ENCODE data around the gene MOB1A.
A peak's percentile ranks its signal among the peaks of the same experiment; 100 is the strongest.
"Not testable (repeated sequence)": the region's sequence is repeated elsewhere in the genome, so short reads cannot be mapped to it uniquely, and the experiment has no call there.

The MOB1A gene

DNA sequence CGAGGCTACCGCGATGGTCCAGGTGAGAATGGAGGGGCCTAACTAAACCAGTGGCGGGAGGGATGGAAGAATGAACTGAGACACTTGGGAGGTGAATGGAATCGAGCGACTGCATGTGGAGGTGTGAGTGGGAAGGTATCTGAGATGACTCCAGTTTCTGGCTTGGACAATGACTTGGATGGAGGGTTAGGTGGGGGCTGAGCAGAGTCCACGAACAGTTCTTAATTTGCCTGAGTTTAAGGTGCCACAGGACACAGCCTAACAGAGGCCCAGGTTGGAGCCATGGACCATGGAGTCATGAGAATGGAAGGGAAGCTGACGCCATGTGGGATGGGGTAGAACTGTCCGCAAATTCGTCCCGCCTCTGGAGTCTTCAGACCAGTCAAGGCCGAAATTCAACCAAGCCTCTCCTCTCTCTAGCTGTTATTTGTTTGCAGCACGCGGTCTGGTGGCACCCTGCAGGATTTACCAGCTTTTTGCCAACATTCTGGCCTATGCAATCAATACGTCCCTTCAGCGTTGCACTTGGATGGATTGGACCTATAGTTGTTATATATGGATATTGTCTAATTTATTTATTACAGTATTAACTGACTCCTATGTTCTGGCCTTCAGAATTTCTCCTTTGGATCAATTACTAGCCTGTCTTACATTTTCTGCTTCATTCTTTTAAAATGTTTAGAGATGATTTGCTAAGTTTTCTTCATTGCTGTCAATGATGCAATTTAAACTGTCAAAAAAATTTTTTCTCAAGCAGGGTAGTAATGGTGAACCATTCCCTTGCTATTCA lies 30.0 kb downstream of the MOB1A start:
- no peak for DNase-seq (ENCODE audit: low spot score)

DNA sequence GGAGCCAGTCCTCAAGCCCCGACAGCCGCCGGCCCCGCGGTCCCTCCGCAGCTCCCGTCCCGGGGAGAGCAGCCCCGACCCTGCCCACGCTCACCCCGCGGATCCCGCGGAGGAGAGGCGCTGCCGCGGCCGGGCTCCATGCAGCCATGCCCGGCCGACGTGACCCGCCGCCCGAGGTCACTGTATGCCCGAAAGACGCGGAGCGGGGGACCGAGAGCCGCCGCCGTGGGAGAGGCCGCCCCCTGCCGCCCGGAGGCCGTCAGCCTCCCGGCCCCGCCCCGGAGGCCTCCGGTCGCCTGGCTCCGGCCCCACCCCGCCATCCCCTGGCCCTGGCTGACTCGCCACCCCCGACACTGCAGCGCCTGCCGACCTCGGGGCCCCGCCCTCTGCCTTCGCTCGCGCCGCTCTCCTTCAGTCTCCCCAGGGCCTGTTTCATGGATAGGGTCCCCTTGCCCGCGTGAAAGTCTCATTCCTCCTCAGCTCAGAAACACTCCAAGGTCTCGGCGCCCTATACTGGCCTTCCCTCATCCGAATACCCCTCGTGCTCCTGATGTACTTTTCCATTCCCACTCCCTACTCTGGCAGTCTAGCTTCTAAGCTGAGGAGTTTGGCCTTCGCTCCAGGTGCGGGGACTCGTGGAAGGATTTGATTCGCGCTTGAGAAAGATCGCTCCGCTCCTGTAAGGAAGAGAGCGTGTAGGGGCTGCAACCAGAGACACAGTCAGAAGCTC lies 30.8 kb downstream of the MOB1A start, which contains the start of gene BOLA3:
Gene BOLA3, minus strand, starts transcription at position 186 of the 730 bp plus-strand sequence. Its CDS starts 38 bp downstream, at position 148.
- DNase-seq (ENCODE audit: low spot score) = peak; percentile 84

DNA sequence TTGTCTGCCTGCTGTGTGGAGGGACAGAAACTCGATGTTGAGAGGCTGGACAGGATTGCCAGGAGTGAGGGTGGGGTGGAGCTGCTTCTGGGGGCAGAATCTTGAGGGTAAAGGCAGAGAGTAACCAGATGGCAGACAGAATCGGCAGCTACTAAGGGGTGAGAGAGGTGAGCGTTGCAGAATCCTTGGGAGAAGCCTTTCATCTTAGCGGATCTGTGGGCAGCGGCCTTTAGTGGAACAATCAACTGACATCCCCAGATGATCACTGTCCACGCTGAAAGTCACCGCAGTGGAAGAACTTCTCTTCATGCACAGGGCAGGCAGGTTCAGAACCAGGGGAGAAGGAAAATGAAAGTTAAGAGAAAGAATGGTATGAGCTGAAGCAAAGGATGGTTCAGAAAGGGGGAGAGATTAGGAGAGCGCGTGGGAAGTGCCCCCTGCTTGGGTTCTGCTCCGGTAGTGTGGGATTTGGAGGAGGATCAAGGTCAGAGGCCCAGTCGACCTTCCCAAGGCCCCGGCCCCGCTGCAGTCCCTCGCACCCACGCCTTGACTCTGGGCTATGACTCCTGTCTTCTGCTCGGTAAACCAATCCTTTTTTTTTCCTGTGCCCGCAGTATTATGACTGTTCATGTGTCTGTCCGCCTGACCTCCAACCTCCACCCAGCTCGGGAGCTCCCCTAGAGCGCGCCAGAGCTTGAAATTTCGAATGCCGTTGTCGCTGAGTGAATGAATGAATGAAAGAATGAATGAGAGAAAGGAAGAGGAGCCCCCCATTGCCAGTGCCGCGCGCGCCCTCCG lies 31.6 kb downstream of the MOB1A start:
- DNase-seq (ENCODE audit: low spot score) = no peak

DNA sequence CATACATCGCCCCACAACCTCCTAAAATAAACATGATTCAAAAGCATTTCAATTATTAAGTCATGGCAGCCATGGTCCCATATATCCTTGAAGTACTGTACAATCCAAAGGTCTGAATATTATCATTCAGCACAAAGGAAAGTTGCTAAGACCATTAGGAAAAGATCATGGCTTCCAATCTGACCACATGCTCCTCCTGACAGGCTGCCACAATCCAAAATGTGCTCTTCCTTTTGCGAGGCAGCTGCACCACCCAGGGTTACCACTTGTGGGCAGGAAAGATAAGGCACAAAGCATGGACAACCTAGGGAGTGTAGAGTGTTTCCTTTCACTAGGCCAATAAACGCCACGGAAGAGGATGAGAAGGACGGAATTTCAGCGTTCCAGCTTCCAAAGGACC lies 36.3 kb downstream of the MOB1A start:
- no peak for DNase-seq (ENCODE audit: low spot score)

DNA sequence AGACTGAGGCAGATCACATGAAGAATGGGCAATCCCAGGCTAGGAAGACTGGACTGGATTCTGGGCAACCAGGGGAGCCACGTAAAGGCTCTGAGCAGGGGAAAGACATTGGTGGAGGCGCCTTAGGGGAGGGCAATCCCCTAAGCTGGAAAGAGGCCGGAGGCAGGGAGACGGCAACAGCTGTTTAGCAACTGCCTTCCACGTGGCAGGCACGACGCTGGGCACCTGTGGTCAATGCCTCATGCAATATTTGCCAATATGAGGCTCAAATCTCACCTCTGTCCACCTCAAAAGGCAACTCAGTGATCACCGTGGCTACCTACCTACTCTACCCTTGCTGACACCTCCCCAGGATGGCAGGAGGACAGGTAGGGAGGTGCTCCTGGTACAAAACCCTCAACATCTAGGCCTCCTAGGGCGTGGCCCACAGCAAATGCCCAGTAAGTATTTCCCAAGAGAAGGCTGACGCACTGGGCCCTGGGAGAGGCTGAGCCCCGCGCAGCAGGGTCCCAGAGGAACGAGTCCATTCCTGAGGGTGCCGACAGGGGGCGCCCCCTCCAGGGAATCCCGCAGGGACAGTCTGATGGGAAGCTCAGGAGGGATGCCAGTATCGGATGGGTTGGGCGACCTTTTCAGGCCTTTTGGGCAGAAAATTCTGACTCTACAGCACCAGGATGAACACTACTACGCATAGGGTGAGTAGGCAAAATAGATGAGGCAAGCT lies 39.9 kb downstream of the MOB1A start:
- DNase-seq (ENCODE audit: low spot score) = no peak

DNA sequence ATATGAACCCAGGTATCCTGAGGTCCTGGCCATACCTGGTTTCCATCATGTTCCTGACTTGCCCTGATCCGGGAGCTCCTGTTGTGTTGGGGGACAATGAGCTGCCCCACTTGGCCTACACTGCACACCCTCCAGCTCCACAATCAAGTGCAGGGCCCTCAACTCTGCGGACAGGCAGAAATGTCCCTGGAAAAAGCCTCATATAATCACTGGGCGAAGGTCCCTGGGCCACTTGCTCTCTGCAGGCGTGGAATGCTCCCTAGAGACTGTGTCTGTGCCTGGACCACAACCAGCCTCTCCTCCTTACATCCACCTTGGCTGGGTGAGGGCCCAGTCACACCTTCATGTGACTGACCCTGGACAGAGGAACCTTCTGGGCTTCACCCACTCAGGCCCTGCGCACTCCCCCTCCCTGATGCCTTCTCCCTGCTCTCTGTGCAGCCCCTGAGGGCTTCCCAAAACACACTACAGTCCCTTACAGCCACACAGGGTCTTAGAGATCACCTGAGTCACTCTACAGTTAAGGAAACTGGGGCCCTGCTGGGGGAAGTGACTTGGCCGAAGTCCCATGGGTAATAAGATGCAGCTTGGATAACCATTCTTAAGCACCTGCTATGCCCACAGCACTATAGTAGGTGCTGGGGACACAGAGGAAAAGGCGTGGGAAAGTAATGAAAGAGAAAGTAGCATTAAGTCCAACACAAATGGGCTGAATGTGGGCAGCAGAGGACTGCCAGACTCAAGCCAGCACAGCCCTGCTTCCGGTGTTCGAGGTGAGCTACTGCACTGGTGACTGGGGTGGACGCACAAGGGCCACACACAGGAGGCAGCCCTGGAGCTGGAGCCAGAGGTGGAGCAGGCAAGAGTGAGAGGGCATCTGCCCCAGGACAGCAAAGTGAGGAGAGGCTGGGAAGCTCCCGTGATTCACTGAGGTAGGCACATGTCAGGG lies 40.8 kb downstream of the MOB1A start:
- DNase-seq (ENCODE audit: low spot score) = no peak

DNA sequence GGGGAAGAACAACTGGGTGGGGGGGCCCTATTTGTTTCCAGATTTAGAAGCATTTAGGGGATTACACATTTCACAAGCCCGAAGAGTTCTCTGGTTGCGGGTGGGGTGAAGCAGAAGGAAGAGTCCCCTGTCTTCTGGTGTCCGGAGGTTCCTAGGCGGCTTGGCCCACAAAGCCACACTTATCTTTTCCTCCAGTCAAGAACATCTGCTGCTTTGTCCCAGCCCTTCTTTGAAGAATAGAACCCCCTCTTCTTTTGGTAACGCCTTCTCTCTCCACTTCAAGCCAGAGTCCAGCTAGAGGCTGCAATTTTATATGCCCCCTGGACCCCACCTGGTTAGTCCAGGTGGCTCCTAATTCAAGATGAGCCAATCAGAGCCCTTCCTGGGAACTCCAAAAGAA lies 46.8 kb downstream of the MOB1A start:
- DNase-seq (ENCODE audit: low spot score) = no peak

DNA sequence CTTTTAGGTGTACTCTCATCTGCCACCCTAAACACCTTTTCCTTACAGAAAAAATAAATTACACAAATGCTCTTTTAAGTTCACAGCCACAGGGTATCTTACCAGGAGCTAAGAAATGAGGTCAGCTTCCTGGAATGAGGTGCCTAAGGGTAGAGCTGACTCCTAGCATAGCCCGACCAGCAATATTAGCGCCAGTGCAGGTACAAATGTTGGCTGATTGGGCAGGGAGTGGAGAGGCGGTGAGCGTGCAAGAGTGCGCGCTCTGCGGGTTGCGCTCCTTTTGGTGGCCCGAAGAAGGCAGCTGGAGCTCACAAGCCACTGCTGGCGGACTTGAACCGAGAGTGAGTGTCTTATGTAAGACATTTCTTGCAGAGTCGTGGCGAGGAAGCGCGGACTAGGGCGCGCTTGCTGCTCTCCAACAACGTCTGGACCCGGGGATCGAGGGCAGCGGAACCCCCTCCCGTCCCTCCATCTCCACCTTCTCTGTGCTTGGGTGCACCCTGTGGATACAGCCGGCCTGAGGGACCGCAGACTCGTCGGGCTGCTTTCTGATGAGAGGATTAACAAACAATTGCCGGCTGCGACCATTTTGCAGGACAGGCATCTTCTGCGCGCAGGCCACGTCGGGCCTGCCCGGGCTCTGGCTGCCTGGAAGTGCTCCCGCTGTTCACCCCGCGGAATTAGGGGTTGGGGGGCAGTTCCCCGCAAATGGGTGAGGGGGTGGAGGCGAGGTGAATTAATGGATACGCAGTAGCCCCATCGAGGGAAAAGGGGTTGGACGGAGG lies 48.3 kb downstream of the MOB1A start:
- DNase-seq (ENCODE audit: low spot score) = no peak

DNA sequence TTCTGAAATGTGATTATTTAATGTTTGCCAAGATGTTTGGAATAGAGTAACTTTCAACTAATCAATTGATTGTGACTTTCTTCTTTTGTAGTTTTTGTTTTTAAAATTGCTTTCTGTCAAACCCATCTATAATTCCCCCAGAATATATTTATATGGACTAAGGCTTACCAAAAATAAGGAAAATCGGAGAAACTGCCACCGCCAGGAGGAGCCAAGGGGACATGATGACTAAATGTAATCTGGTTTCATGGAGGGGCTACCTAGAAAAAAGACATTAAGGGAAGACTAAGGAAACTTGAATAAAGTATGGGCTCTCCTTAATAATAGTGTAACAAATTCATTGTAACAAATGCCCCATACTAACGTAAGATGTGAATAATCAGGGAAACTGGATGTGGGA lies 50.5 kb downstream of the MOB1A start:
- DNase-seq (ENCODE audit: low spot score) = no peak

DNA sequence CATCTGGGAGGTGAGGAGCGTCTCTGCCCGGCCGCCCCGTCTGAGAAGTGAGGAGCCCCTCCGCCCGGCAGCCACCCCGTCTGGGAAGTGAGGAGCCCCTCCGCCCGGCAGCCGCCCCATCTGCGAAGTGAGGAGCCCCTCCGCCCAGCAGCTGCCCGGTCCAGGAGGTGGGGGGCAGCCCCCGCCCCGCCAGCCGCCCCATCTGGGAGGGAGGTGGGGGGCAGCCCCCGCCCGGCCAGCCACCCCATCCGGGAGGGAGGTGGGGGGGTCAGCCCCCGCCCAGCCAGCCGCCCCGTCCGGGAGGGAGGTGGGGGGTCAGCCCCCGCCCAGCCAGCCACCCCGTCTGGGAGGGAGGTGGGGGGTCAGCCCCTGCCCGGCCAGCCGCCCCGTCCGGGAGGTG lies 54.7 kb downstream of the MOB1A start:
- DNase-seq (ENCODE audit: low spot score) = not testable (repeated sequence)

DNA sequence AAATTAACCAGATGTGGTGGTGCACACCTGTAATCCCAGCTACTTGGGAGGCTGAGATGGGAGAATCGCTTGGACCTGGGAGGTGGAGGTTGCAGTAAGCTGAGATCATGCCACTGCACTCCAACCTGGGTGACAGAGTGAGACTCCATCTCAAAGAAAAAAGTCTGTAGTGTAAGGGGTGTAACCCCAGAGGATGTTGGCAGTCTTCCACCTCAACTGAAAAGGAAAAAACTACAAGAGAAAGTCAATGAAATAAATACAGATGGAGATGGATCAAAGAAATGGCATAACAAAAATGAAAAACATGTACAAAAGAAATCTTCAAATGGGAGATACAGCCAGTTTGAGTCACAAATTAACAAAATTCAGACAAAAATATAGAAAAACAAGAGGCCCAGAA lies 56.8 kb downstream of the MOB1A start:
- not testable (repeated sequence) for DNase-seq (ENCODE audit: low spot score)

DNA sequence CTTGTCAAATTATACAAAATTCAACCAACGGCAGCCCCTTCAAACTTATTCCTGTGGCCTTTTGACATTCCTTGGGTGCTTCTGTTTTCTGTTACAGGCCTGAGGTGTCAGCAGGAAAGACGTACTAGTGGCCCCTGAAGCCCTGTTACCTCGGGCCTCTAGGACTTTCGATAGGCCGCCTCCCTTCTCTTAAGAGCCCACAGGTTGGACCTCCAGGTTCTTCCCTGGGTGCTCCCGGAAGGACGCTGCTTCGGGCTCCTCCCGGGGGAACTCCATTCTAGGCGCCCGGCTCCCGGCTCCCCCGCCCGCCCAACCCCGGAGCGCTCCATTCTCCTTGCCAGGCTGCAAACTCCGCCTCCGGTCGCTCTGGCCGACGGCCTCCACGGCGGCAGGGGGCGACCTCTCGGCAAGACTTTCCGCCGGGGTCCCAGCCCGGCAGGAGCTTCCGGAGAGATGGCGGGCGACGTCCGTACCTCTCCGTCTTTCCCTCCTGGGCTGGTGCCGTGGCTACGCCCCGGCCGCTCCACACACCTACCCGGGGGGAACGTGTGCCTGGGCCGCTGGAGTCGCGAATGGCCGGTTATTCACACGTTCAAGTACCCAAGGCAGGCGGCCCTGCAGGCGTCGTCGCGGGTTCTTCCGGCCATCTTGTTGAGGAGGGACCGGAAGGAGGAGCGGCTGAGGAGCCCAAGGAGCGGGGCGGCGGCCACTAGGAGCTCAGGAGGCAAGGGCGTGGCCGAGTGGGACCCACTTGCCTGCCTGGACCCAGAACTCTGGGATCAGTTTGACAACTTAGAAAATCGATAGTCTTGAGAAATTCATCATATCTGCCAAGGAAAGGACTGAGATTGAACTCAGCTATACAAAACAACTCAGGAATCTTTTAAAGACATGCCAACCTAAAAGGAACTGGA lies 58.5 kb downstream of the MOB1A start:
- DNase-seq (ENCODE audit: low spot score) = peak; percentile 81

DNA sequence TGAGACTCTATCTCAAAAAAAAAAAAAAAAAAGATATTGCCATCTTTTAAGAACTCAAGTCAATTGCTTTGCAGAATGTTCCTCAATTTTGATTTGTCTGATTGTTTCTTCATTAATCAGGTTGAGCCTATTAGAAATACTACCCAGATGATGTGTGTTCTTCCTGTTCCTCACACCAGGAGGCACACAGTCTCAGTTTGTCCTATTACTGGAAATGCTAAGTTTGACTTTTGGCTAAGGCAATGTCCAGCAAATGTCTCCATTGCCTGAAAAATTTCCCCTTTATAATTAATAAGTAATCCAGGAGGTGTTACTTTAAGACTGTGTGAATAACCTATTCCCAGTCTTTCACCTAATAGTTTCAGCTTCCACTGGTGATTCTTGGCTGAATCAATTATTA lies 59.3 kb downstream of the MOB1A start:
- no peak for DNase-seq (ENCODE audit: low spot score)

DNA sequence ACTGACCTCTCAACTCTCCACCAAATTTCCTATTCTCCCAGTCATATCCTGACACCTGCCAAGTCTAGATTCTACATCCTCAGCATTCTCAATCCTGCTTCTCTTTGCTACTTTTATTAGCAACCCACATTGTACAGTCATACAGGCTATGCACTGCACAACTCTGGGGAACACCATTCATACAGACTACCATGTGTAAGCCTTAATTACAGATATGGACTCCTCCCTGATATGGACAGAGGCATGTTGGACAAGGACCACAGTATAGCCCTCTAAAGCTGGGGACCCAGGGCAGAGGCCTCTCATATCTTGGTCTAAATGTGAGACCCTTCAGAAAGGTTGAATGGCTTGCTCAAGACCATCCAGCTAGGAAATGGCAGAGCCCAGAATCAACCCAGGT lies 67.3 kb downstream of the MOB1A start:
- no peak for DNase-seq (ENCODE audit: low spot score)

DNA sequence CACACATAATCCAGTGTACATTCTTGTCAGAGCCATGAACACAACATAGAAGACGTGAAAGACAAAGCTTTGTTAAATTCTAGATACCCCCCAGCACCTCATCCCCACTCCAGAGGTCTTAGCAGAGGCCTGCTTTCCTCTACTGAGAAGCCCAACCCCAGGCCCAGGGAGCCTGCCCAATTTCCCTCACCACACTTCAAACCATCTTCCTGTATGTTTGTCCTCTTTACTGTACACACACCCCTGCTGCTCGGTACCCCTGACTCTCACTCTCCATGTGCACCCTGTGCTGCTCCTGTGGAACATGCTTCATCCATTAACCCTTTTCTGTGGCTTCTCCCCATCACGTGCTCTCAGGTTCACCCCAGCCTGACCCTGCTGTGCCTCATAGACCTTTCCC lies 68.1 kb downstream of the MOB1A start:
- no peak for DNase-seq (ENCODE audit: low spot score)

DNA sequence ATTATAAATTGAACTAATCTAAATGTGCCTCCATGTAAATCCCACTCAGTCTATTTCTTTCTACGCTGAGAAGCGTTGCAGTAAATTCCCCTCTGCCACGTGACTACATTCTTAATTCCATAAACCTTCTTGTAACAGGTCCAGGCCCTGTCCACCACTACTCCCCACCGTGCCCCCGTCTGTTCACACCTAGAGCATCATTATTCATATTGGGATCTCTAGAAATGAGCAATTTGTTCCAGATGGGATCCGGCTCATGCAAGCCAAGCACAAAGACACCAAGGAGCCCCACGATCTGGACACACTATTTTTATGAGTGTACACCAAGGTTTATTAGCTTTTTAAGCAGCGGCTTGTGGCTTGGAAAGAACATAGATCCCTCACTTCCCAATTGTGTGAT lies 69.1 kb downstream of the MOB1A start:
- DNase-seq (ENCODE audit: low spot score) = no peak

DNA sequence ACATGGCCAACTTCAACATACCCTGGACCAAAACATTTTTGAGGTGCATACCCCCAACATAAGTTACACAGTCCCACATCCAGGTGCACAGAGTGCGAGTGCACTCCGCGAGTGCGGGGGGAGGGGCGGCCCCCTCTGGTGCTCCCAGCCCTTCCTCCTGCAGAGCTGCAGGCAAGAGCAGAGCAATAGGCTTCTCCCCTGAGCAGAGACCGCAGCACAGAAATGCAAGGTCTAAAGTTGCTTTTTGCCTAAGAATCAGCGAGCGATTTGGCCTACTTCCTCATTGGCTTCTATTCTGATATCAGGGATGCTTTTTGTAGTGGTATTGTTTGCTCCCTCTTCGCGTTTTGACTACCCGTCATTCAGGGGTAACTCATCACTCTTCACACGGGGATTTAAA lies 71.6 kb downstream of the MOB1A start:
- no peak for DNase-seq (ENCODE audit: low spot score)

DNA sequence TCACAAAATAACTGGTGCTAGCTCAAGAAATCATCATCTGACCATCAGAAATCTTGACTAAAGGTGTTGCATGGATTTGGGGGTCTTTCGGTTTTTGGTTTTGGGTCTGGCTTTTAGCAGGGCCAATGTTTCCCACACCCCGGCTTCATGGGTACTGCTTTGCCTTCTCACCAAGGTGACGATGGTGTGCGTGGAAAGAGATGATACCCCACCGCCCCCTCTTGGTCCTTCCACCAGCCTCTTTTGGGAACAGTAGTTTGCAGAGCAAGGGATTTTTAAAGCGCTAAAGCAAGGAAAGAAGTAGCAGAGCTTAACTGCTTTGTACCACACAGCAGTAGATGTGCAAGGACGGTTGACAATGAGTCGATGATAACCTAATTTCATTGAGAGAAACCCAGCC lies 73.3 kb downstream of the MOB1A start:
- DNase-seq (ENCODE audit: low spot score) = no peak

DNA sequence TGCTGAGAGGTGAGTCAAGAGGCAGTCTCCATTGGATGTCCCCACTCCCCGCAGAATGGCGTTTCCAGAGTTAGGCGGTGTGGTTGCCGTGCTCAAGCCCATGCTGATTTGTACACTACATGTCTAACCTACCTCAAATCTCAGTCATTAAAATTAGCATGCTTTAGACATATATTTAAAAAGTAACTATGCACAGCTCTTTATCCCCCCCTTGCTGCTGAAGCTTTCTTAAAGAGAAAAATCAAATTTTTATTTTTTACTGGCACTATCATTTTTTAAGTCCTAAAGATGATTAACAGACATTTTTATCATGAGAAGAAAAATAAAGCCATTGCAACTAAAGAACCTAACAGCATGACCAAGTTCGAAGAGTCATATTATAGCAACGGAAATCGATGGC lies 73.8 kb downstream of the MOB1A start:
- no peak for DNase-seq (ENCODE audit: low spot score)
